ENCODE measurements around the gene RFX3.

The RFX3 gene

DNA sequence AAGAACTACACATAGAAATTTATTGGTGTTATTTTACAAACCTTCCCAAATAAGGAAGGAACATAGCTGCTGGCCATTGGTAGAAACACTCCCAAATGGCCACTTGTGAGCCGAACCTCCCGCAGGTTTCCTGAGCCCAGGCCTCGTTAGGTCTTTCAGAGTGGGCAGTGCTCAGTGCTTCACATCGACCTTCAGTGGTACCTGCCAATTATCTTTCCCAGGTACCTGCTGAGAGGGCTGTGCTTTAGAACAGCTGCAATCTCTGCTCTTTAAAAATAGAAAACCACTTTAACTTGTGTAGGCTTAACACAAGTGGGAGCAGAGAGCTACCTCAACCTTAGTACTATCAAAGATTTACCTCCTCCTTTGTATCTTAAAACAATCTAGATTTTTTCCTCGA, 334.1 kb downstream of the RFX3 start:
- DNase-seq = no peak

DNA sequence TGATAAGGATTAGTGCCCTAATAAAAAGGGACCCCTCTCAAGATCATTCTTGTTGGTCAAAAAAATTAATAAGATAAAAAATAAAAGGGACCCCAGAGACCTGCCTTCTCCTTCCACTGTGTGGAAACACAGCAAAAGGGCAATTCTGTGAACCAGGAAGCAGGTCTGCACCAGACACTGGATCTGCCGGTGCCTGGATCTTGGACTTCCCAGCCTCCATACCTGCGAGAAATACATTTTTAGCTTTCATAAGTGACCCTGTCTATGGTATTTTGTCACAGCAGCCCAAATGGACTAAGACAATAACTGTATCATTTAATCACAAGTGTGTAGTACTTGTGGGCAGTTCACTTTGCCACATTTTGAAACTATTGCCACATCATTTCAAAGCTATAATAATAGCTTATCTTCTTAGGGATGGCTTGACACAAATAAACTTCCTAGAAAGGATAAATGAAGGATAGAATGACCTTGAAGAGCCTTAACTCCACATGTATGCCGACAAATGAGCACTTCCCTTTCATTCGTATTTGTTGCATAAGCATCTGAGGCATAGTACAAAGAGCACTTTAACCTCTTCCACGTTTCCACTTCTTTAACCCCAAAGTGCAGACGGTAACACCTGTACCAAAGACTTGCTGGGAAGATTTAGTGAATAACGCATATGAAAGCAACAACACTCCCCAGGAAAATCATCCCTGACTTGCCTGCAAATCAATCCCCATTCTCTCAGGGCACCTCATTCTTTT, 336.5 kb downstream of the RFX3 start:
- DNase-seq = no peak

DNA sequence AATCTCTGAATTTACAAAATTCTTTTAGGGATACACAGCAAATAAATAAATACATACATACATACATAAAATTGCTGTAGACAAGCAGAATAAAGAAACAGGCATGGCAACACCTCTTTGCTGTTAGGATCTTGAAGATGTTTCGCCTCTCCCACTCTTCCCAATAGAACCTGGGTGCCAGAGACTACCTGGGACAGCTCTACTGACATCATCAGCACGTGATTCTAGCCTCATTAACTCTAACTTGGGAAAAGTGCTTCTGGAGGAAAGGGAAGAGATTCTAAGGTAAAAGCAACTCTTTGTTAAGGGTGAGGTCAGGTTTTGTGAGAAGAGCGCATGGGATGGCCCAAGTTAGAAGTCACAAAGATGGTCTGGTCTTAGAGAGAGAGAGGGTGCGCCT, 339.1 kb downstream of the RFX3 start:
- no peak for DNase-seq

DNA sequence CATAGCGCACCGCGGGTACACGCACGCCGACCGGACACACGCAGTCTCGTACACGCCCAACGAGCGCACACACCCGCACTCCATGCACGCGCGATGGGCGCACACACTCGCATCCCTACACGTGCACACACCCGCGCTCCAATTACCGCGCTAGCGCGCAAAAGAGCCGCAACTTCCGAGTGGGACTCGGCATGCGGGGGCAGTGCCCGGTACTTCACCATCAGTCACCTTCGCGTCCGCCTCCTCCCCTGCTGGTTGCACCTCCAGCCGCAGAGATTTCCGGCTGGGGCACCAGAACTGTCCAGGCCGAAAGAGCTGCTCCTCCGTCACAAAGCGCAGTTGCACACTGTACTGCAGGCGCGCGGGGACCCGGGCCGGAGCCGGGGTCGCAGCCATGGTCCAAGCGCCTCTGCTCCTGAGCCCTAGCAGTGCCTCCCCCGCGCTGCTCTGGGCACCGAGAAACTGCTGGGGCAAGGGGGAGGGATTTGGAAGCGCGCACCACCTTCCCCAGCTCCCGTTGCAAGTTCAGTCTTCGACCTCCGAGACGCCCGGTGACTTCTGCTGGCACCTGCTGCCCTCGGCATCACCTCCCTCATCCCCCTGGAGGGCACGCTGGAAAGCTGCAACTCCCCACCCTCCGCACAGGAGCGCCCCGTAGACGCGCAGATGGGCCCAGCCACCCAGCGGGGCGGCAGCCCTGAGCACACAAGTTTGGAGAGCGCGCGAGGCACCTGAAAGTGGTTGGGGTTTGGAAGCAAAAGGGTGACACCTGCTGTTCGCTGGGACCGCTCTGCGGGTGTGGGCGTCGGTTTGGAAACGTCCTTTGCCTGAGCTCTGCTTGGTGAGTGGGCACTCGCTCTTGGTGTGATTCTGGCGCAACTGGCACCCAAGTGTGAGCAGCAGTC, 344.5 kb downstream of the RFX3 start:
- DNase-seq = peak in 1 of 2 donors; percentile 2

DNA sequence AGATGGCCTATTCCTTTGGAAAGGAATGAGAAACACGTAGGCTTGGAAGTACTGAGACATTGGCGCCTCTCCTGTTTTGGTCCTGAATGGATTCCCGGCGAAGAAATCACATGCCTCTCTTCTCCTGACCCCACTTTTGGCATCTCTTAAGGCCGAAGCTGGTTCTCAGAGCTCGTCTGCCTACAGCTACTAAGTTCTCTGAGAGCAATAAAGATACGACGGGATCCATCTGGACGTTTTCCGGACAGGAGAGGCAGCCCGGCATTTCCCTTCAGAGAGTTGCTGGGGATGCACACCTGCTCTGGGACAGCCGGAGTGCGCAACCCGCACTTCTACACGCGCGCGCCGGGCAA, 345.1 kb downstream of the RFX3 start:
- DNase-seq = no peak

DNA sequence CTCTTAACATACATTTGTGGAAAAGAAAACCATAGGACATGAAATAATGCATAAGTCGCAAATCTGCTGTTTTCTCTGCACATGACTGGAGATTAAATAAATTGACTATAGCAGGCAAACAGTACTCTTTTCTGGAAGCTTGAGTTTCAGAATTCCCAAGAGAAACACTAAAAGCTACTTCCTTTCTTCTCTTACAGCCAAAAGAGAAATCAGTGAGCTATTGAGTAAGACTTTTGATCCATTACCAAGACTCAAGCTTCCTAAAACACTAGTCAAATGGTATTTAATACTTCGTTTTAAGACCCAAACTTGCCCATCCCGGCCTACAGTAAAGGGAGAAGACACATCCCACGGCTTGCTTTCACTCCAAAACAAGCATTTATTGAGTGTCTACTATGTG, 346.1 kb downstream of the RFX3 start:
- no peak for DNase-seq

DNA sequence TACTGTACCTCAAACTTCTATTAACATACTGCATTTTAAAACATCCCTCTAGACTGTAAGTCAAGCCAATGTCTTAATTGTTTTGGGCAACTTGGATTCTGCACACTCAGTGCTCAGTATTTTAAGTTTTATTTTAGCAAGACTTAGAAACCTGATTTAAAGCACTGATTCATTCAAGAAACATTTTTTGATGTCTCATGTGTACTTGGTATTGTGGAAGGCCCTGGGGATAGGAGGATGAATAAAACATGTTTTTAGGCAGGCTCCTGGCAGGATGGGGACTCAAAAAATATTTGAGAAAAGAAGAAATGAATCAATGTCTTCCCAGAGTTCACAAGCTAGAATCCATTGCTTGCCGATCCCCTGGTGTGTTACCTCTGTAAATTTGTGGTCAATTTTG, 347.9 kb downstream of the RFX3 start:
- DNase-seq = no peak

DNA sequence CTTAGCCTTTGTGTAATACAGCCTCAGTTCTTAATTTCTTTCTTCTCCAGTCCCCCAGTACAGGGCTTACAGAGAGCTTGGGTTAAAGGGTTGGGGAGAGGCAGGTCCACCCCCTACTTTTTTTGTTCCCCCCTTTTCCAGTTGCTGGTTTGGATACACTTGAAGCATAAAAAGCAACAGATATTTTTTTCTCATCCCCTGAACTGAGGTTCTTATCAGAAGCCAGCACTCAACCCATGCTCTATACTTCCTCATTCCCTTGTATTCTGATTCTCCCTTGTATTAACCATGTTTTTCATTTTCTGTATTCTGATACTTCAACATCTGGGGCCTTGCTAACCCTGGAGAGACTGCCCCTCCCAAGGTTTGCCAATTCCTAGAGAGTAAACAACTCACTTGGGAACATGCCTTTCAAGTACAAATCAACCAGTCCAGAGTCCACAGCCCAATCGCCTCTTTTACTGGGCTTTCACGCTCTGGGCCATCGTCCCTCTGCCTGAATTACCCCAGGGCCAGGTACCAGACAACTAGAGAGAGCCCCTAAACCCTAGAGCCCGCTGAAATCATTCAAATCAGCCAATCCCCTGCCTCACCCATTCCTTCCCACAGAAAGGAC, 348.5 kb downstream of the RFX3 start:
- DNase-seq = no peak

DNA sequence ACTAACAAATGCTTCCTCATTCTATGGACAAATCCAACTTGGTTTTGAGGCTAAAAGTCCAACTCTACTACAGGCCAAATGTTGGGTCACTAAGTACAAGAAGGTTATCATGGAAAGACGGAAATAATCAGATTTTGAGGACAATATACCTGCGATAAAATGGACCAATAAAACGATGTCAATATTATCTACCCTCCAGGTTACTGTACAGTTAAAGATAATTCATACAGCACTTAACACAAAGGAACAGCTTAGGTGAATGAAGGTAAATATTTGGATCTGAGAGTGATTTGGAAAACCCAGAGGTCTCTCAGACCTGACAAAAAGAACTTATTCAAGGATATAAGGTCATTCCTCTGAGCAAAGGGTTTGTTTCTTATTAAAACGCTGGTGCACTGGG, 352.4 kb downstream of the RFX3 start:
- no peak for DNase-seq

DNA sequence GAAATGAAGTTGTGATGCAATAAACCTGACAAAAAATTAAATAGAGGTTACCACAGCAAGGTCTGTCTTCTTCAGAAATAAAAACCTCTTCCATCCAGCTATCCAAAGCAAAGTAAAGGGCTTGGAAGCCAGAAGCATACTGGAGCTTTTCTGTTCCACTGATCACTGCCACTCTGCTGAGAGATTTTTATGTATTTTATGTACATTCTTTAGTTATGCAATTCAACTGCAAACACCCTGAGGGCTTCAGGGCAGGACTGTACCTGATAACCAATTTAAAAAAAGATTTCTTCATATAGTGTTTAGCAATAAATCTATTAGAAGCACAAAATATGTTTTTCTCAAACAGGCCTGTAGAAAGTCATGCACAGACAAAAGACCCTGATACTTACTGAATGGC, 355.0 kb downstream of the RFX3 start:
- DNase-seq = no peak

Measured in hippocampal formation (tissue), 2 donors.